H54 (cell line): ENCODE data around the gene CCDC3.
"Not testable (repeated sequence)": the region's sequence is repeated elsewhere in the genome, so short reads cannot be mapped to it uniquely, and the experiment has no call there.

Source experiments
- DNase-seq: peaks from one replicate; pipeline ENCODE4 v3.0.0; 2011; ENCODE audit warnings: low spot score, mixed read lengths; ENCODE audit not compliant: insufficient read length
- FAIRE-seq: peaks from 3 replicates; lab custom pipeline; 2011; peaks lifted over from hg19 to GRCh38; lab: Jason Lieb, UNC
- POLR2A ChIP-seq: IDR thresholded peaks from 2 replicates; pipeline ENCODE4 v1.6.1; 2011; ENCODE audit warnings: low read depth, mild to moderate bottlenecking, low read length

Gene CCDC3

GRCh38 chr10:13001041-13001886 is at the start of gene CCDC3:
Gene CCDC3 (minus strand): TSS chr10:13001713. CDS start chr10:13001570, 143 bp downstream.
- no peak for TF ChIP-seq POLR2A
- FAIRE-seq (no peak), DNase-seq (no peak)

DNA sequence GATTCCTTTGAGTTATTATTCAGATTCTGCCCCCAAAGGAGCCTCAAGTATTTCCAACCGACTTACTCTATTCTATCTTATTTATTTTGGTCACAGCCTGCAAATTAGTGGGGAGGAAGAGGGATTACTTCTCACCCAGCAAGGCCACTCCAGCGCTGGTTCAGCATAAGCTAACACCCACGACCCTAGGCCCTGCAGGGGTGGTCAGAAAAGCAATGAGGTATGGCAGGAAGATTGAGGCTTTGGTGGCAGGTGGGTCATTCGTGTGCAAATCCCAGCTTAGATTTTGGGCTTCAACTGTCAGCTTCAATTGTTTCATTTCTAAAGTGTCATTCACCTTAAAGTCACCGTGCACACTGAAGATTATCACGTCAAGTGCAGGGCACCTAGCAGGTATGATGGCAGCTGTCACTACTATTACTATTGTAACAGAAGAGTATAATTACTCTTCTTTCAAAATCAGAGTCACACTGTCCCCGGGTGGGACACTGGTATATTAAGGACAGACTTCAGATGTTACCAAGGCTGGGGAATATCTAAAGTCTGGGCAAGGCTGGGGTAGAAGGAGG is 49.7 kb upstream of the CCDC3 start:
- DNase-seq = no peak
- FAIRE-seq = no peak
- no peak for TF ChIP-seq POLR2A

DNA sequence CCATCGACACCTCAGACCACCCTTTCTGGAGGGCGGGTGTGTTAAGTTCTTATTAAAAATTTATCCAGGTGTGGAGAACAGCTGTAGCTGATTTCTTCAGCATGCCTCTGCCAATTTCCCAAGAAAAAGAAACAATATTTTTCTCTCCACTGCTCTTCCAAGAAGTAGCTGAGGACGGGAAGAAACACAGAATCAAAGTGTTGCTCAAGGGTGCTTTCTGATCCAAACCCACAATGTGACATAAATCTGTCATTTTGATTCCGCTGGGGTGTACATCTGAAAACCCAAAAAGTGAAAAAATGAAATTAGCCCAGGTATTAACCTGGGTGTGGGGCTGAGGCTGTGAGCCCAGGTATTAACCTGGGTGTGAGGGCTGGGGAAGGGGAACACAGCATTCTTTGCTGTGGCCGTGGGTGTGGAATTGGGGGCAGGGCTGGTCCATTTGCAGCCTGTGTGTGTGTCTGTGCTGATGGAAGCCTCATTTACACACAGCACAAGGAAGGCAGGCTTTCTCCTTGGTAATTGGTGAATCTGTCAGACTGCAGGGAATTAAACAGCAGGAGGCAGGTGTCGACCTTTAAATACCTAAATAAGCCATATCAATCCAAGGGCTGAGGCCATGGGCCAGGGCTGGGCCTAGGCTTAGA is 48.4 kb upstream of the CCDC3 start:
- no peak for TF ChIP-seq POLR2A
- no peak for DNase-seq
- no peak for FAIRE-seq

DNA sequence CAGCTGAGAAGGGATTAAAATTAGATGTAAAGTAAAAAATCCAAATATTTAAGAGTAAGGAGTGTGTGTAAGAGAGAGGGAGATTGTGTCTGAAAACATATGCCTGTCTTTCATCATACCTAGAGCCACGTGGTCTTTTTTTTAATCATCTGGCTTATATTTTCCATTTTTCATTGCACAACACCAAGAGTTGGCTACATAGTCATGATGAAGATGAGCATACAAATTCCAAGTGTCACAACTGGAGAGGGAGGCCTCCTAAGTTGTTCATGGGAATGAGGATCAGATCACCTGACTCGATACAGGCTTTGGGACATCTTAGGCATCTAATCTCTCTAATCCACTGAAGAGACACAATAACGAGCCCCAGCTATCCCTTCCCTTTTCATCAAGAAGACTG is 47.2 kb upstream of the CCDC3 start:
- no peak for TF ChIP-seq POLR2A
- DNase-seq = no peak
- FAIRE-seq = no peak

DNA sequence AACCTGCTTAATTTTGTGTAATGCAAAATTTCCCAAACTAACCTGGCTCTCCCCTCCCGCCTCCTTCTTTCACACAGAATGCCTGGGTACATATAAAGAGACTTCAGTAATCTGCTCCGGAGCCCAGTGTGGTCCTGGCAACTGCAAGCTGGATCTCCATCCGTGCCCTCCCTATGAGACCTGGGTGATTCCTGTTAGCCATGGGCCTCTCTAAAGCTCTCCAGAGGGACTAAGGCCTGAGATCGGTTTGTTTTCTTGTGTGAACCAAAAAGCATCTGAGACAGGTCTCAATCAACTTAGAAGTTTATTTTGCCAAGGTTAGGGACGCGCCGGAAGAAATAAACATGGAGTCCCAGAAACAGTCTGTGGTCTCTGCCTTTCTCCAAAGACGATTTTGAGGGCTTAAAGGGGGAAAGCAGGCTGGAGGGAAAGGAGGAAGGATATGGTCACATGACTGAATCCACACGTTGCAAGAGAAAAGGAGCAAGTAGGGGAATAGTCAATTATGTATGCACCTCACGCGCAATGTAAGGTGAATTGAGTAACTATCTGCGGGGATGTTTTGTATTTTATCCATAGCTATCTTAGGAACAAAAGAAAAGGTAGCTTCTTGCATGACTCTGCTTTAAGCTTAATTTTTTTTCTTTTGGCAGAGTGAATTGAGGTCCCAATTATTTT is 46.2 kb upstream of the CCDC3 start:
- FAIRE-seq (no peak), DNase-seq (no peak)
- TF ChIP-seq POLR2A = no peak

DNA sequence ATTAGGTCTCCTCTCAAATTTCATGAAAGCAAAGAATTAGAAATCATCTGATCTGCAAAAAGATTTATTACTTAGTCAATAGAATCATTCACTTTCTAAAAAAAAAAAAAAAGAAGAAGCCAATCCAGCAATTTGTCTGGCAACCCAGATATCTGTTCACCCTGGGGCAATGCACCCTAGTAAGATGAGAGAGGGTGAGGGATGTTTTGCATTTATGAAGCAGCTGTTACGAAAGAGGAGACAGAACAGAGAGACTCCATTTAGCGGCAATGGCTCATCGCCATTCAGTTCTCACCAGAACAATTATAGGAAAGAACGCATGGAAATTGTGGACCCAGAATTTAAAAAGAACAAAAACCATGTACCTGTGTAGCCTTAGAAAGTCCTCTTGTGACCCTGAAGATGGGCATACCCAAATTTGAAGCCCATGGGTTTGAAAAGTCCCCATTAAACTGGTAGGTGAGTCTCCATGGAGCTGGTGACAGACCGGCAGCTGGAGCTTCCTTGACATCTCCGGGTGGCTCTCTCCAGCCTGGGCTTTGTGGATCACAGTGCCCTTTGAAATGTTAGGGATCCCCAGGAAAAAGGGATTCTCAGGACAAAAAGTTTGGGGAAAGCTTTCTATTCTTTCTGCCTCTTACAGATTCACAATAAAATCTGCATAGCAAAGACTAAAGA is 45.5 kb upstream of the CCDC3 start:
- FAIRE-seq = no peak
- DNase-seq = no peak

DNA sequence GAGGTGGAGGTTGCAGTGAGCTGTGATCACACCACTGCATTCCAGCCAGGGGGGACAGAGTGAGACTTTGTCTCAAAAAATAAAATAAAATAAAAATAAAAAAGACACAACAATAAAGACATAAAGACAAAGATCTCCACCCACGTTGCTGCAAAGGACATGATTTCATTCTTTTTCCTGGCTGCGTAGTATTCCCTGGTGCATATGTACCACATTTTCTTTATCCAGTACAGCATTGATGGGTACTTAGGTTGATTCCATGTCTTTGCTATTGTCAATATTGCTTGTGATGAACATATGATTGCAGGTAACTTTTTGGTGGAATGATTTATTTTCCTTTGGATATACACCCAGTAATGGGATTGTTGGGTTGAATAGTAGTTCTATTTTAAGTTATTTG is 42.0 kb upstream of the CCDC3 start:
- DNase-seq = no peak
- no peak for FAIRE-seq
- no peak for TF ChIP-seq POLR2A

More for the DNA sequence above, 45.5 kb upstream of the CCDC3 start:
- TF ChIP-seq POLR2A = no peak

DNA sequence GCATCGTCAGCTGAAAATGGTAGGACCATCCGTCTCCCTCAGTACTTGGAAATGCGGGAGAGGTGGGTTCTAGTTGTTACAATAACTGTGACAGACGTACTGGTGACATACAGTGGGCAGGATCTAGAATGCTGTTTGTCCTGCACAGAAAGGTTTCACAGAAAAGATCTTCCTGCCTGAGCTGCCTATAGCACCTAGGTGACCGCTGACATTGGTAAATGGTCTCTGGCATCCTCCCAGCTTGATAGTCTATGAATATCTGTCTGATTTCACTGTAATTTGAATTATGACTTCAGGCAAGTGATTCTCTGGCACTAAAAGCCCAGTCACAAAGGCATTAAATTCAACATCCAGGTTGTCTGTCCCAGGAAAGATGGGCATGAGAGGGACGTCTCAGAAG is 38.2 kb upstream of the CCDC3 start:
- FAIRE-seq (no peak), DNase-seq (no peak)
- no peak for TF ChIP-seq POLR2A

DNA sequence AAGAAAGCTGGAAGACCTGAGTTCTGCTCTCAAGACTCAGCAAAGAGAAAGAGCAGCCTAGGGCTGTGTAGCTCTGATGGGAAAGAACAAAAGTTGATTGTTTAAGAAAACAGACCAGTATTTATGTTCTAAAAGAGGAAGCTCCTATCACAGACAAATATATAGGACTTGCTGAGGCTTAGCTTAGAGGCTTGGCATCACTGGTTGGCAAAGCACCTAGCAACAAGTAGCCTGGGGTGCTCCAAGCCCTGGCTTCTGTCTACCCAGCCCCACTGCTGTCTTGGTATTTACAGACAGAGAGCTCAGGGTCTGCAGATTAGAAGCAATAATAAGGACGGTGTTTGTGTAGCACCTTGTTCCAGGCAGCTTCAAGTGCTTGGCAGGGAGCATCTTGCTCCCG is 36.9 kb upstream of the CCDC3 start:
- TF ChIP-seq POLR2A = no peak
- FAIRE-seq (no peak), DNase-seq (no peak)

- FAIRE-seq (no peak), DNase-seq (no peak)
- no peak for TF ChIP-seq POLR2A
These were observed 36.3 kb upstream of the CCDC3 start for GRCh38 chr10:13037832-13038231.

DNA sequence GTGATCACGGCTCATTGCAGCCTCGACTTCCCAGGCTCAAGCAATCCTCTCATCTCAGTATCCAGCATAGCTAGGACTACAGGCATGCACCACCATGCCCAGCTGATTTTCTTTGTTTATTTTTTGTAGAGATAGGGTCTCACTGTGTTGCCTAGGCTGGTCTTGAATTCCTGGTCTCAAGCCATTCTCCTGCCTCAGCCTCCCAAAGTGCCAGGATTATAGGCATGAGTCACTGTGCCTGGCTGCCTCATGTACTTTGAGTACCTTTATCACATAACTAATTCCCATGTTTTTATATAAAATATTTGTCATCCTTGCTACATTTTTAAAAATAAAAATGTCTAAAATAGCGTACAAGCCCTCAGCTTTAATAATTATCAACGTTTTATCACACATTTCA is 35.3 kb upstream of the CCDC3 start:
- no peak for DNase-seq
- no peak for TF ChIP-seq POLR2A
- FAIRE-seq = no peak

DNA sequence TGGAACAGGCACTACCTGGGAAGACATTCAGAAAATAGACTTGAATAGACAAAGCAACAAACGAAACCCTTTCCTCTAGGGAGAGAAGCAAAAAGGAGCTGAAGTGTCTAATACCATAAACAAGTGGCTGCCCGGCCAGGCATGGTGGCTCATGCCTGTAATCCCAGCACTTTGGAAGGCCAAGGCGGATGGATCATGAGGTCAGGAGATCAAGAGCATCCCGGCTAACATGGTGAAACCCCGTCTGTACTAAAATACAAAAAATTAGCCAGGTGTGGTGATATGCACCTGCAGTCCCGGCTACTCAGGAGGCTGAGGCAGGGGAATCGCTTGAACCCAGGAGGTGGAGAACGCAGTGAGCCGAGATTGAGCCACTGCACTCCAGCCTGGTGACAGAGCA is 34.2 kb upstream of the CCDC3 start:
- FAIRE-seq, DNase-seq: not testable (repeated sequence)

GRCh38 chr10:13026873-13027272 is 25.4 kb upstream of the CCDC3 start:
- FAIRE-seq (no peak), DNase-seq (no peak)
- no peak for TF ChIP-seq POLR2A
